ENCODE data around the gene SCRT2. TPM values are rescaled to one million over a fixed set of nuclear protein-coding genes. Genes with fewer than 3 reads are reported as not detected.

The SCRT2 gene
- total RNA-seq, 1 donor from 2014 or later = not detected

DNA sequence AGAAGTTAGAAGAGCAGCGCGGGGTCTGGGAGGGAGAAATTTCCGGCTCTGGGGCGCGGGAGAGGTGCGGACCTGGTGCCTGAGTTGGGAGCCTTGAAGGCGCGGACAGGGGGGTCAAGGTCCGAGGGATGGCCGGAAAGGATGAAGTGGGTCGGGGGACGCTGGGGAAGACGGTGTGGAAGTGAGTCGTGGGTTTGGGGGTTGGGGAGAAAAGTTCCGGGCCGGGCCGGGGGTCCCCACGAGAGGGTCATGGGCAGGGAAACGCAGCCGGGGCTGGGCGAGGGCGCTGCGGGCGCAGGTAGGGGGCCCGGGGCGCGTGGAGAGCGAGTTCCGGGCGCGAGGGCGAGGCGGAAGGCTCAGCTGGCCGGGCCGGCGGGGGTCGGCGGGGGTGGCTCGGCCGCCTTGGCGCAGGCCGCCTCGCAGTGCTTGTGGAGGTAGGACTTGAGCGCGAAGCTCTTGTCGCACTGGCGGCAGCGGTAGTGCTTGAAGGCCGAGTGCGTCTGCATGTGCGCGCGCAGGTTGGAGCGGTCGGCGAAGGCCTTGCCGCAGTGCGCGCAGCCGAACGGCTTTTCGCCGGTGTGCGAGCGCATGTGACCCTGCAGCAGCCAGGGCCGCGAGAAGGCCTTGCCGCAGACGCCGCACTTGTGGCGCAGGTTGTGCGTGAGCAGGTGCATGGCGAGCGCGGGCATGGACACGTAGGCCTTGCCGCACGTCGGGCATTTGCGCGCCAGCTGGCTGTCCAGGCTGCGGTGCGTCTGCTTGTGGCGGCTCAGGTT lies 12.1 kb downstream of the SCRT2 start:
- H3K27me3 ChIP-seq (ENCODE audit: insufficient read depth, low read length) = peaks cover 45% of the 10 kb centered on the region

DNA sequence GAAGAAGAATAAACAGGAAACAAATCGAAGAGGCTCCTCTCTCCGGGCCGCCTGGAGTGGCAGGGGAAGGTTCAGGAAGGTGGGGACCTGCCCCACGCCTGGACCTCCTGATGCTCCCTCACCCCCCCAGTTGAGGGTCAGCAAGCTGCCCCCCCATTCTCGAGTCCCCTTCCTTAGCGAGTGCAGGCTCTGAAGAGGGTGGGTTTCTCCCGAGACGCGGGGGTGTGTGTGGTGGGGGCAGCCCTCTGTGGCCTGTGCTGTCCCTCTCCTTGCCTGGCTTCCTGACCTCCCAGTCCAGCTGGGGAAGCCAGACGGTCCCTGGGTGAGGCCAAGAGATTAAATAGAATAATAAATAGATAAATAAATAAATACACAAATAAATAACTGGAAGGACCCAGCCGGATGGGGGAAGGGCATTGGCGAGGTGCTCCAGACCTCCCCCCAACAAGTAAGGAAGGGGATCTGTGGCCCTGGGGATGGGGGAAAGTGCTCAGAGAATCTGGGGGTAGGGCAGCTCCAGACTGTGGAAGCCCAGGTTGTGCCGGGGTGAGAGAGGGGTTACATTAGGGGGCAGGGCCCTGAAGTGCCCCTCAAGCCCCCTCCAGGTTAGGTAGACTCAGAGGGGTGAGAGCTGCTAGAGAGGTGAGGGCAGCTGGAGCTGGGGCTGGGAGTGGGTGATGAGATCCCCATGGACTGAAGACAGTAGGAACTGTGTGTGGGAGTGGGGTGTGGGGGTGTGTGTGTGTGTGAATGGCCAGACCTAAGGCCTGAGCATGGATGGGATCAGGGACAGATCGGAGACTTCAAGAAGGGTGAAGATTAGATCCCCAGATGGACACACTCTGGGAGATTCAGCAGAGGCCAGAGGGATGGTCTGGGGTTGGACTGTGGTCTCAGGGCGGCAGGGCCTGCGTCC lies 13.1 kb downstream of the SCRT2 start:
- Histone ChIP-seq H2AFZ (ENCODE audit: low read depth, low read length) (no peak overlapping the region), H3K36me3 (ENCODE audit: insufficient read depth, low read length) (no peaks in the 10 kb centered on the region), H3K9ac (ENCODE audit: low read length) (no peak overlapping the region), H4K20me1 (ENCODE audit: insufficient read depth, low read length) (no peaks in the 10 kb centered on the region), H3K4me2 (ENCODE audit: low read length) (peak overlapping the region; percentile 48), H3K27me3 (ENCODE audit: insufficient read depth, low read length) (peaks cover 46% of the 10 kb centered on the region), H3K27ac (ENCODE audit: low read depth, low read length) (no peak overlapping the region), H3K4me1 (ENCODE audit: insufficient read depth, low read length) (no peaks in the 10 kb centered on the region), H3K79me2 (ENCODE audit: insufficient read depth, low read length) (no peaks in the 10 kb centered on the region), H3K9me3 (ENCODE audit: insufficient read depth, low read depth, low read length) (no peaks in the 10 kb centered on the region), H3K4me3 (ENCODE audit: insufficient read depth, low read depth, low read length) (no peak overlapping the region)
- Mint-ChIP-seq H3K27ac (ENCODE audit: unreplicated experiment) (no peak overlapping the region), H3K27me3 (ENCODE audit: low read depth, unreplicated experiment) (peaks cover 30% of the 10 kb centered on the region), H3K4me1 (ENCODE audit: low read depth, unreplicated experiment) (peaks cover 24% of the 10 kb centered on the region), H3K4me3 (ENCODE audit: unreplicated experiment) (no peak overlapping the region), H3K36me3 (ENCODE audit: low read depth, unreplicated experiment) (no peaks in the 10 kb centered on the region), H3K9me3 (ENCODE audit: unreplicated experiment) (no peaks in the 10 kb centered on the region)
- FAIRE-seq (no peak), DNase-seq (ENCODE audit: low read depth) (no peak)
- TF ChIP-seq, protein P1, sequence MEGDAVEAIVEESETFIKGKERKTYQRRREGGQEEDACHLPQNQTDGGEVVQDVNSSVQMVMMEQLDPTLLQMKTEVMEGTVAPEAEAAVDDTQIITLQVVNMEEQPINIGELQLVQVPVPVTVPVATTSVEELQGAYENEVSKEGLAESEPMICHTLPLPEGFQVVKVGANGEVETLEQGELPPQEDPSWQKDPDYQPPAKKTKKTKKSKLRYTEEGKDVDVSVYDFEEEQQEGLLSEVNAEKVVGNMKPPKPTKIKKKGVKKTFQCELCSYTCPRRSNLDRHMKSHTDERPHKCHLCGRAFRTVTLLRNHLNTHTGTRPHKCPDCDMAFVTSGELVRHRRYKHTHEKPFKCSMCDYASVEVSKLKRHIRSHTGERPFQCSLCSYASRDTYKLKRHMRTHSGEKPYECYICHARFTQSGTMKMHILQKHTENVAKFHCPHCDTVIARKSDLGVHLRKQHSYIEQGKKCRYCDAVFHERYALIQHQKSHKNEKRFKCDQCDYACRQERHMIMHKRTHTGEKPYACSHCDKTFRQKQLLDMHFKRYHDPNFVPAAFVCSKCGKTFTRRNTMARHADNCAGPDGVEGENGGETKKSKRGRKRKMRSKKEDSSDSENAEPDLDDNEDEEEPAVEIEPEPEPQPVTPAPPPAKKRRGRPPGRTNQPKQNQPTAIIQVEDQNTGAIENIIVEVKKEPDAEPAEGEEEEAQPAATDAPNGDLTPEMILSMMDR (IDR thresholded peaks at IDR 0.05; ENCODE audit: insufficient read depth, low read depth, low read length) = no peak
- no peak for TF ChIP-seq EZH2 (IDR thresholded peaks at IDR 0.05; ENCODE audit: insufficient read depth, low read length)

More for the DNA sequence above, 12.1 kb downstream of the SCRT2 start:
- H3K9me3 ChIP-seq (ENCODE audit: insufficient read depth, low read depth, low read length) = no peaks in the 10 kb centered on the region
- Mint-ChIP-seq H3K4me3 (ENCODE audit: unreplicated experiment) (no peak overlapping the region), H3K4me1 (ENCODE audit: low read depth, unreplicated experiment) (peaks cover 19% of the 10 kb centered on the region), H3K36me3 (ENCODE audit: low read depth, unreplicated experiment) (no peaks in the 10 kb centered on the region), H3K27ac (ENCODE audit: unreplicated experiment) (no peak overlapping the region), H3K9me3 (ENCODE audit: unreplicated experiment) (no peaks in the 10 kb centered on the region), H3K27me3 (ENCODE audit: low read depth, unreplicated experiment) (peaks cover 37% of the 10 kb centered on the region)
- H3K27ac ChIP-seq (ENCODE audit: low read depth, low read length) = no peak overlapping the region
- no peak for DNase-seq (ENCODE audit: low read depth)
- peak; percentile 88 for TF ChIP-seq EZH2 (IDR thresholded peaks at IDR 0.05; ENCODE audit: insufficient read depth, low read length)
- TF ChIP-seq, protein P1 (IDR thresholded peaks at IDR 0.05; ENCODE audit: insufficient read depth, low read depth, low read length) = no peak
- no peaks in the 10 kb centered on the region for H3K4me1 ChIP-seq (ENCODE audit: insufficient read depth, low read length)
- no peak for FAIRE-seq
- H3K4me2 ChIP-seq (ENCODE audit: low read length) = no peak overlapping the region
- H3K9ac ChIP-seq (ENCODE audit: low read length) = no peak overlapping the region
- H4K20me1 ChIP-seq (ENCODE audit: insufficient read depth, low read length) = no peaks in the 10 kb centered on the region
- no peak overlapping the region for H3K4me3 ChIP-seq (ENCODE audit: insufficient read depth, low read depth, low read length)
- H3K79me2 ChIP-seq (ENCODE audit: insufficient read depth, low read length) = no peaks in the 10 kb centered on the region
- H2AFZ ChIP-seq (ENCODE audit: low read depth, low read length) = no peak overlapping the region
- no peaks in the 10 kb centered on the region for H3K36me3 ChIP-seq (ENCODE audit: insufficient read depth, low read length)

All from astrocyte (in vitro differentiated cells and primary cell).